Kidney (tissue), 14 donors: ENCODE data around the gene RPL10A. TPM values are rescaled to one million over a fixed set of nuclear protein-coding genes. Genes with fewer than 3 reads are reported as not detected.

Experiments used
- DNase-seq, 5 donors: peaks; one replicate each; pipeline ENCODE4 v3.0.0-alpha.2; 2013 to 2020
- FAIRE-seq: peaks from 2 replicates; lab custom pipeline; 2012; peaks lifted over from hg19 to GRCh38; lab: Jason Lieb, UNC
- H3K27ac ChIP-seq, 2 donors: one replicate each; pipeline ENCODE4 v1.7.0; 2013; ENCODE audit warnings: low read depth in 2 of 2, low read length in 2 of 2, inconsistent platforms in 1 of 2
- H3K27me3 ChIP-seq: one replicate; pipeline ENCODE4 v1.7.1; 2013; ENCODE audit warnings: low read length, inconsistent platforms; ENCODE audit not compliant: control insufficient read depth, insufficient read depth
- H3K36me3 ChIP-seq, 3 donors: one replicate each; pipeline versions ENCODE4 v1.7.0 to v1.7.1; 2013; ENCODE audit warnings: low read length in 3 of 3, control low read depth in 1 of 3, inconsistent platforms in 1 of 3; ENCODE audit not compliant: insufficient read depth in 3 of 3, control insufficient read depth in 2 of 3
- H3K4me1 ChIP-seq, 3 donors: one replicate each; pipeline versions ENCODE4 v1.7.0 to v1.7.1; 2013; ENCODE audit warnings: low read length in 3 of 3, inconsistent platforms in 1 of 3, low read depth in 1 of 3; ENCODE audit not compliant: control insufficient read depth in 2 of 3, insufficient read depth in 2 of 3
- H3K4me3 ChIP-seq, 3 donors: one replicate each; pipeline versions ENCODE4 v1.7.0 to v1.8.1; 2013; ENCODE audit warnings: low read length in 3 of 3, control low read depth in 1 of 3, inconsistent platforms in 1 of 3
- H3K9ac ChIP-seq, 3 donors: one replicate each; pipeline versions ENCODE4 v1.7.0 to v1.7.1; 2013; ENCODE audit warnings: low read length in 3 of 3, control low read depth in 1 of 3, inconsistent platforms in 1 of 3
- H3K9me3 ChIP-seq, 3 donors: one replicate each; pipeline versions ENCODE4 v1.7.0 to v1.7.1; 2013; ENCODE audit warnings: low read length in 3 of 3, control low read depth in 1 of 3, inconsistent platforms in 1 of 3; ENCODE audit not compliant: control insufficient read depth in 2 of 3, insufficient read depth in 1 of 3
- intact Hi-C: fragments of 100-400 bp; cut with DNase I; formaldehyde crosslinking; loops from one replicate; pipeline ENCODE4 v1.11.1; 2022
- polyA plus RNA-seq: library from polyadenylated mRNA; stranded (reverse); fragments of 350-450 nt; fragmentation: Illumina TruSeq; extraction: RNeasy Lipid Tissue Mini Kit (QIAGEN cat#74804); gene quantifications from one replicate; pipeline ENCODE4 v1.2.3, GENCODE V29; 2014; ENCODE audit warnings: low read depth, low replicate concordance; ENCODE audit not compliant: insufficient read depth
- total RNA-seq: library from RNA; stranded (reverse); fragmentation: NEBNext Ultra II Directional; extraction: Animal tissue kit (Norgen Biotek cat#: 25700); gene quantifications from one replicate; pipeline ENCODE4 v1.2.1, GENCODE V29; 2021
- TF ChIP-seq, protein P1 (sequence below): IDR thresholded peaks from 3 replicates; pipeline ENCODE4 v1.5.1; 2012; ENCODE audit warnings: mild to moderate bottlenecking, moderate library complexity, borderline replicate concordance; ENCODE audit not compliant: insufficient read depth; ENCODE audit errors: extremely low read depth
- donor health status: control.
- donor health status: control.
- donor health status: control.
- donor health status: control.
- donor health status: control.
- donor health status: DM: yes; HTN: yes; CAD: no.
- donor health status: Normal renal cell carcinoma (clear cell type).

RPL10A gene
- total and polyA plus RNA-seq, 2 donors from 2014 or later, result 1,159 to 1,291 TPM

GRCh38 chr6:35474942-35475570 lies 6.9 kb downstream of the RPL10A start:
- intact Hi-C loops, result no loop called here
- H3K27me3 ChIP-seq, result no peaks in the 10 kb centered on the region
- FAIRE-seq (no peak), DNase-seq (peak in 1 of 5 donors; percentile 63)
- H3K36me3 ChIP-seq, result peaks cover 0 to 13% (median 9%) of the 10 kb centered on the region in 3 donors
- H3K4me1 ChIP-seq, result peaks cover under 1 to 4% (median 2%) of the 10 kb centered on the region in 3 donors
- no peaks in the 10 kb centered on the region for H3K9me3 ChIP-seq
- H3K9ac ChIP-seq, result no peak overlapping the region
- no peak overlapping the region for H3K4me3 ChIP-seq
- TF ChIP-seq, protein P1, sequence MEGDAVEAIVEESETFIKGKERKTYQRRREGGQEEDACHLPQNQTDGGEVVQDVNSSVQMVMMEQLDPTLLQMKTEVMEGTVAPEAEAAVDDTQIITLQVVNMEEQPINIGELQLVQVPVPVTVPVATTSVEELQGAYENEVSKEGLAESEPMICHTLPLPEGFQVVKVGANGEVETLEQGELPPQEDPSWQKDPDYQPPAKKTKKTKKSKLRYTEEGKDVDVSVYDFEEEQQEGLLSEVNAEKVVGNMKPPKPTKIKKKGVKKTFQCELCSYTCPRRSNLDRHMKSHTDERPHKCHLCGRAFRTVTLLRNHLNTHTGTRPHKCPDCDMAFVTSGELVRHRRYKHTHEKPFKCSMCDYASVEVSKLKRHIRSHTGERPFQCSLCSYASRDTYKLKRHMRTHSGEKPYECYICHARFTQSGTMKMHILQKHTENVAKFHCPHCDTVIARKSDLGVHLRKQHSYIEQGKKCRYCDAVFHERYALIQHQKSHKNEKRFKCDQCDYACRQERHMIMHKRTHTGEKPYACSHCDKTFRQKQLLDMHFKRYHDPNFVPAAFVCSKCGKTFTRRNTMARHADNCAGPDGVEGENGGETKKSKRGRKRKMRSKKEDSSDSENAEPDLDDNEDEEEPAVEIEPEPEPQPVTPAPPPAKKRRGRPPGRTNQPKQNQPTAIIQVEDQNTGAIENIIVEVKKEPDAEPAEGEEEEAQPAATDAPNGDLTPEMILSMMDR, result no peak
- H3K27ac ChIP-seq, result no peak overlapping the region

GRCh38 chr6:35475573-35475972 lies 7.4 kb downstream of the RPL10A start:
- intact Hi-C loops, result no loop called here
- Histone ChIP-seq H3K27ac (no peak overlapping the region), H3K4me3 (no peak overlapping the region), H3K27me3 (no peaks in the 10 kb centered on the region), H3K4me1 (peaks cover 0 to 4% (median 0%) of the 10 kb centered on the region in 3 donors), H3K9ac (no peak overlapping the region), H3K9me3 (no peaks in the 10 kb centered on the region), H3K36me3 (peaks cover 0 to 8% (median 6%) of the 10 kb centered on the region in 3 donors)
- TF ChIP-seq, protein P1, result no peak
- peak in 2 of 5 donors; percentile 44 to 64 for DNase-seq
- no peak for FAIRE-seq

- no peak for FAIRE-seq
- Histone ChIP-seq H3K4me3 (no peak overlapping the region), H3K9ac (no peak overlapping the region), H3K36me3 (peaks cover 0 to 4% (median 4%) of the 10 kb centered on the region in 3 donors), H3K27ac (no peak overlapping the region), H3K27me3 (no peaks in the 10 kb centered on the region), H3K9me3 (no peaks in the 10 kb centered on the region), H3K4me1 (peaks cover 0 to 2% (median 0%) of the 10 kb centered on the region in 3 donors)
- TF ChIP-seq, protein P1, result no peak
- DNase-seq, result peak in 1 of 5 donors; percentile 73
- intact Hi-C loops, result no loop called here
Measured at GRCh38 chr6:35476004-35476403, 7.8 kb downstream of the RPL10A start.

DNA sequence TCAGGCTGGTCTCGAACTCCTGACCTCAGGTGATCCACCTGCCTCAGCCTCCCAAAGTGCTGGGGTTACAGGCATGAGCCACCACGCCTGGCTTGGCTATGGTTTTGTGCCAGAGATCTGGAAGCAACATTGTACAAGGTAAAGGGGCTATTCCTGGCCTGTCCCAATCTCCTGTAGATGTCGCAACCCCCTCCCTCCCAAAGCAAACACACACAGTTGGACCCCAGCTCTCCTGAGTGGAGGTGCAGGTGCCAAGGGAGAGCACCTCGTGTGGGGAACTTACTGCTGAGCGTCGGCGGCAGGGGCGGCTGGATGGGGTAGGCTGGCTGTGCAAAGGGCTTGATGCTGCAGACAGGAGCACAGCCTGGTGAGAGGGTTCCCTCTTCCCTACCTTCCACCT lies 8.8 kb downstream of the RPL10A start:
- TF ChIP-seq, protein P1, result no peak
- intact Hi-C loops, result no loop called here
- no peak for FAIRE-seq

More for the DNA sequence above, 8.8 kb downstream of the RPL10A start:
- Histone ChIP-seq H3K27me3 (no peaks in the 10 kb centered on the region), H3K4me1 (peaks cover 0 to 2% (median 0%) of the 10 kb centered on the region in 3 donors), H3K36me3 (peaks cover 0 to 4% (median 0%) of the 10 kb centered on the region in 3 donors), H3K9me3 (no peaks in the 10 kb centered on the region), H3K4me3 (no peak overlapping the region), H3K9ac (no peak overlapping the region), H3K27ac (no peak overlapping the region)
- peak in 1 of 5 donors; percentile 47 for DNase-seq
